Muscle layer of duodenum (tissue), 2 donors: ENCODE results near the gene INPP5A.
"Not testable (repeated sequence)": the region's sequence is repeated elsewhere in the genome, so short reads cannot be mapped to it uniquely, and the experiment has no call there.

Experiments
- H3K27ac ChIP-seq: one replicate; pipeline ENCODE4 v1.7.0; 2013; ENCODE audit warnings: mild to moderate bottlenecking, low read length
- H3K27me3 ChIP-seq: one replicate; pipeline ENCODE4 v1.7.0; 2013; ENCODE audit warnings: low read depth, mild to moderate bottlenecking, control low read depth, low read length
- H3K36me3 ChIP-seq, 2 donors: one replicate each; pipeline ENCODE4 v1.7.0; 2013; ENCODE audit warnings: low read length in 2 of 2, control low read depth in 1 of 2, mild to moderate bottlenecking in 1 of 2; ENCODE audit not compliant: insufficient read depth in 2 of 2, control insufficient read depth in 1 of 2
- H3K4me1 ChIP-seq, 2 donors: one replicate each; pipeline ENCODE4 v1.7.0; 2013; ENCODE audit warnings: low read length in 2 of 2, mild to moderate bottlenecking in 2 of 2, control low read depth in 1 of 2, moderate library complexity in 1 of 2; ENCODE audit not compliant: insufficient read depth in 2 of 2, control insufficient read depth in 1 of 2
- H3K4me3 ChIP-seq, 2 donors: one replicate each; pipeline ENCODE4 v1.7.0; 2013; ENCODE audit warnings: low read length in 2 of 2, low read depth in 1 of 2, mild to moderate bottlenecking in 1 of 2
- H3K9me3 ChIP-seq, 2 donors: one replicate each; pipeline ENCODE4 v1.7.0; 2013; ENCODE audit warnings: low read length in 2 of 2, control low read depth in 1 of 2, mild to moderate bottlenecking in 1 of 2; ENCODE audit not compliant: control insufficient read depth in 1 of 2
- donor health status: healthy.

INPP5A gene

DNA sequence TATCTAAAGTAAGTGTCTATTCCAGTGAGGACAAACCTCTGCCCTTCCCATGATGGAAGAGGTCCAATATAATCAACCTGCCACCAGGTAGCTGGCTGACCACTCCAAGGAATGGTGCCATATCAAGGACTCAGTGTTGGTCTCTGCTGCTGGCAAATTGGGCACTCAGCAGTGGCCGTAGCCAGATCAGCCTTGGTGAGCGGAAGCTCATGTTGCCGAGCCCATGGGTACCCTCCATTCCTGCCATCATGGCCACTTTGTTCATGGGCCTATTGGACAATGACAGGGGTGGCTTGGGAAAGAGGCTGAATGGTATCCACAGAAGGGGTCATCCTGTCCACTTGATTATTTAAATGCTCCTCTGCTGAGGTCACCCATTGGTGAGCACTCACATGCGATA lies 136.2 kb downstream of the INPP5A start:
- not testable (repeated sequence) for H3K27me3 ChIP-seq, H3K27ac ChIP-seq, H3K4me3 ChIP-seq, H3K9me3 ChIP-seq, H3K36me3 ChIP-seq, H3K4me1 ChIP-seq

DNA sequence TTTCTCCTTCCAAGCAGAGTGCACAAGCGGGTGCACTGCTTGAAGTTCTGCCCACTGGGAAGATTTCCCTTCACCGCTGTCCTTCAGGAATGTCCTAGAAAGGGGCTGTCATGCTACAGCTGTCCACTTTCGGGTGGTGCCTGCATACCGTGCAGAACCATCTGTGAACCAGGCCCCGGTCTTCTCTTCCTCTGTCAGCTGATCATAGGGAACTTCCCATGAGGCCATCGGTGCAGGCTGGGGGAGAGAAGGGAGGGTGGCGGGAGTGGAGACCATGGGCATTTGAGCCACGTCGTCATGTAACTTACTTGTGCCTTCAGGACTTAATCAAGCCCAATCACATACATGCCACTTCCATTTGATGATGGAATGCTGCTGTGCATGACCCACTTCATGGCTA lies 136.7 kb downstream of the INPP5A start:
- Histone ChIP-seq H3K27ac (no peak overlapping the region), H3K36me3 (no peaks in the 10 kb centered on the region), H3K4me3 (no peak overlapping the region), H3K4me1 (no peaks in the 10 kb centered on the region), H3K27me3 (no peaks in the 10 kb centered on the region), H3K9me3 (no peaks in the 10 kb centered on the region)

DNA sequence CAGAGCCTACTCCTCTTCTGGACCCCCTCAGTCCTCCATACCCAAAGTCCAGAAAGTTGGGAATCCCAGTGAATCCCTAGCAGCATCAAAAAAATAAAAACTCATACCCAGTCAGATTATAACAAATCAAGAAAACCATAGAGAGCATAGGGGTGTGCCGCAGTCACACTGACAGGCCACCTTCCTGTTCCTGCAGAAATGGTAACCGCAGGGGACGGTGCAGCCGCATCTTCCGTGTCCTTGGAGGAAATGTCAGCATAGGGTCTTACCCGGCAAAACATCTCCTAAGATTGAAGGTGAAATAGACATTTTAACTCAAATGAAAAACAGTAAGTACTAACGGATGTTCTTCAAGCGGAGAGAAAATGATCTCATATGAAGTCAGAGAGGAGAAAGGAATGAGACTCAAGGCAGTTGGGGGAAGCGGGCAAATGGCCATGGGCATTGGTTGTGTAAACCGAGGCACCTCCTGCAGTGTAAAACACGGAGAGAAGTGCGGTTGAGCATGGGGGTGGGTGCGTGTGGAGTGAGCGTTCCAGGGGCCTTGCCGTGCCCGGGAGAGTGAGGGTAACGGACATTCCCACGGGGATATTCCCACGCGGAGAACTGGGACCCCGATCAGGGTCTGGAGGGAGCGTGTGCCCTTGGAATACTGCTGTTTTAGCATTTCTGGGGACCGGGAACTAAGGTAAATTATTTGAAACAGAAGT lies 137.6 kb downstream of the INPP5A start:
- H3K27ac ChIP-seq: no peak overlapping the region

DNA sequence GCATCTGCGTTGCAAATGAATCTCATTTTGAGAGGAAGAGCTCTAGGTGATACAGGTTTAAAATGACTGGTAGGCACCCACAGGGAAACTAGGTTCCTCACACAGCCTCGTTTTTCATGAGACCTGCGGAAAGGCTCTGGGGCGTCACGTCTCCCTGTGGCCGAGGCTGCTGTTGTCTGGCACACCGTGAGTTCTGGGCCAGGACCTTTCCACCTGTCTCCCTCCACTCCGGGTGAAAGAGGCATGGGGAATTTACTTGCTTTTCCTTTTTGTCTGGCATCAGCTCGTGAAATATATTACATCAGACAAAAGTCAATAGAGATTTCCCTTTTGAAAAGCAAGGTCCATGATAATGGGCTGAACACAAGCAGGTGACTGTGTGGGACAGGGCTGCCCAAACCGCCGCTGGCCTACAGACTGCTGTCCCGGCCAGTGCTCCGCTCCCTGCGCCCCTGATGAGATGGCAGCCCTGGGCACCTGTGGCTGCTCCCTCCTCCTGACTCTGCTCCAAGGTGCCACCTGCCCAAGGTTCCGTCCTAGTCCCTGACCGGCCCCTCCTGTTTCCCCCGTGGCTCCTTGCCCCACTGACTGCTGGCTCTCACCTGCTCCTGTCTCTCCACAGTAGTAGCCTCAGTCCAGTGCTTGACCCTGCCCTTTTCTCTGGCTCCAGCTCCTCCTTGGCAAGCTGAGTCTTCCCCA lies 138.8 kb downstream of the INPP5A start:
- H3K4me3 ChIP-seq: no peak overlapping the region
- no peaks in the 10 kb centered on the region for H3K4me1 ChIP-seq
- H3K27me3 ChIP-seq: no peaks in the 10 kb centered on the region
- no peak overlapping the region for H3K27ac ChIP-seq
- no peaks in the 10 kb centered on the region for H3K9me3 ChIP-seq
- no peaks in the 10 kb centered on the region for H3K36me3 ChIP-seq

More for the DNA sequence above, 137.6 kb downstream of the INPP5A start:
- H3K27me3 ChIP-seq: no peaks in the 10 kb centered on the region
- no peaks in the 10 kb centered on the region for H3K4me1 ChIP-seq
- no peaks in the 10 kb centered on the region for H3K36me3 ChIP-seq
- H3K9me3 ChIP-seq: no peaks in the 10 kb centered on the region
- H3K4me3 ChIP-seq: no peak overlapping the region

DNA sequence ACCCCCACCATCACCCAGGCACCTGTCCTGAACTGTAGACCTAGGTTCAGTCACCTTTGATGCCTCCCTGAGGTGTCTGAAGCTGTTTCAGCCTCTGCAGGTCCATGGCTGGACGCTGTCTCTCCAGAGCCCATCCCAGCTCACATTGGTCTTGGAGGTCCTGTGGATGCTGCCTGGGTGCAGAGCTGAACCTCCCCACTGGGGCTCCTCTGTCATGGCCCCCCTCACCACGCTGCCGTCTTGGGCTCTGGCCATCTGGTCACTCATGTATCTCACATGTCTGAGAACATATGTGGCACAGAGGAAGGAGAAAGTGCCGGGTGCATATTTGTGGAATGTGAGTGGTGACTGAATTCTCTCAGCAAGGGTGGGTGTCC lies 139.5 kb downstream of the INPP5A start:
- H3K9me3 ChIP-seq: no peaks in the 10 kb centered on the region
- H3K27me3 ChIP-seq: no peaks in the 10 kb centered on the region
- H3K4me1 ChIP-seq: no peaks in the 10 kb centered on the region
- no peaks in the 10 kb centered on the region for H3K36me3 ChIP-seq
- no peak overlapping the region for H3K4me3 ChIP-seq
- H3K27ac ChIP-seq: no peak overlapping the region

DNA sequence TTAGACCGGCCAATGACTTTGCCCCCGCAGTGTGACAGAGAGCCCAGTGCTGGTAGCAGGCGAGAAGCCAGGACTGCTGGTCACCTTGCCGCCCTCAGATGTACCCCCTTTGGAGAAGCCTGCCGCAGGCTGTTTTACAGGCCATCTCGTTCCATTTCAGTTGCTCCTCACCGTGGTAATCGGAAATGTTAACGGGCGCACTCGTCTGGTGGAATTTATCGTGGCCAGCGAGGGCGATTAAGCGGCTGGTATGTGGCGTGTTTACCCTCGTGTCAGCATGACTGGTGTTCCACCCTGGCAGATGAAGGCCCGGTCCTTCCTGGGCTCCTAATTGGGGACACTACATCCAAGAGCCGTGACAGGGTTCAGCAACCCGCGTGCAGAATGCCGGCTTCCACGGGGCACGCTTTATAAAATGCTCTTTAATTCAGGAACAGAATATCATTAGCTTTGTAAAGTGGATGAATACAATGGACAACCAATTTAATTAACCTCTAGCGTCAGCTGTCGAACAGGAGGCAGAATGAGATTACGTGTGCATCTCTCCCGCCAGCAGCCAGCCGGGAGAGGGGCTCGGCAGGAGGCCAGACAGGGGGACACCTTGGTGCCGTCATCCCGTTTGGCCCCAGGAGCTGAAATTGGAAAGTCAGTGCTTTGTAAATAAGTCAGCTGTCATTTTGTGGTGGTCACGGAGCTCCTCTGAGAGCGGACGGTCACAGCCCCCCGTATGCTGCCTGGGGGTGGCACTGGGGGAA lies 140.1 kb downstream of the INPP5A start:
- no peaks in the 10 kb centered on the region for H3K9me3 ChIP-seq
- no peaks in the 10 kb centered on the region for H3K36me3 ChIP-seq
- H3K27me3 ChIP-seq: no peaks in the 10 kb centered on the region
- H3K4me1 ChIP-seq: no peaks in the 10 kb centered on the region
- H3K27ac ChIP-seq: no peak overlapping the region
- no peak overlapping the region for H3K4me3 ChIP-seq

DNA sequence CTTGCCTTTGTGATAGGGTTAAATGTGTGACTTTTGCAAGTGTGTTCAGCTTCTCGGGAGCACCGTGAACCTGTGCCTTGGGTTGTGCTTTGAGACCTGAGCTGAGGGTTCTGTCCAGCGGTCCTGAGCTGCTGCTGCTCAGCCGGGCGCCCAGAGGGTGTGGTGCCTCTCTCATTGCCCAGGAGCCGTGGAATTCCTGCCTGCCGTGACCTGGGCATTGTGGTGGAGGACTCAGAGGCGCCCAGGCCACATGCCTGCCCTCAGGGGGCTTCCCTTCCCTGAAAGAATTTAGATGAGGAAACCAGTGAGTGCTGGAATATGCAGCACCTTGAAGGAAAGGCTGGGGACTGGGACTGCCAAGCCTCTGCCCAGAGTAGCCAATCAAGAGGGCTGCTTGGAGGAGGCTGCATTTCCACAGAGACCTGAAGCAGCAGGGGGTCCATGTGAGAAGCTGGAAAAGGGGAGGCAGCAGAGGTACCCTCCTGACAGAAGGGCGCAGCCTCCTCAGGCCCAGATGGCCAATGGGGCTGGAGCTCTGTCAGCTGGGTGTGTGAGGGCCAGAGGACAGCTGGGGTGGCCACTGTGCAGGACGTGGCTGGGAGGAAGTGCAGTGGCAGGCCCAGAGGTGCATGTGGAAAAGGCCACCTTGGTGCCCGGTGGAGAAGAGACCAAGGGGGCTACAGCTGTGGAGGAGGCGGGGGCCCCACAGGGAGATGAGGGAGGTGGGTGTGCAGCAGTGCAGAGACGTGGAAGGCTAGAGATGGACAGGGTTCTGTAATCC lies 141.0 kb downstream of the INPP5A start:
- Histone ChIP-seq H3K36me3 (no peaks in the 10 kb centered on the region), H3K4me3 (no peak overlapping the region), H3K27me3 (no peaks in the 10 kb centered on the region), H3K9me3 (no peaks in the 10 kb centered on the region), H3K4me1 (no peaks in the 10 kb centered on the region), H3K27ac (no peak overlapping the region)

DNA sequence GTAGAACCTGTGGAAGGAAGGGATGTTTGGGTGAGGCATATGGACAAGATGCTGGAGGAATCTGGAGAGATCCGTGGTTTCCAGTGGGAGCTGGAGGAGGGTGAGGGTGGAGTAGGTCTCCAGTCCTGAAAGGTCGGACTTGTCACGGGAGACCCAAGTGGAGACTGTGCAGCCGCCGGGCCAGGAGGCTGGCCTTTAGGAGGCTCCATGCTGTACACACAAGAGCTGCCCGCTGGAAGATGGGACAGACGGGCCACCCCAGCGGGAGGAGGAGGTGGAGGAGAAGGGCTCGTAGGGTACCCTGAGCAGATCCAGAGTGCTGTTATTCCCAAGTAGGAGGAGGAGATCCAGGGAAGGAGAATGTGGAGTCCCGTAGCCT lies 141.6 kb downstream of the INPP5A start:
- H3K27me3 ChIP-seq: no peaks in the 10 kb centered on the region
- no peaks in the 10 kb centered on the region for H3K4me1 ChIP-seq
- H3K4me3 ChIP-seq: no peak overlapping the region
- H3K27ac ChIP-seq: no peak overlapping the region
- H3K36me3 ChIP-seq: no peaks in the 10 kb centered on the region
- H3K9me3 ChIP-seq: no peaks in the 10 kb centered on the region

DNA sequence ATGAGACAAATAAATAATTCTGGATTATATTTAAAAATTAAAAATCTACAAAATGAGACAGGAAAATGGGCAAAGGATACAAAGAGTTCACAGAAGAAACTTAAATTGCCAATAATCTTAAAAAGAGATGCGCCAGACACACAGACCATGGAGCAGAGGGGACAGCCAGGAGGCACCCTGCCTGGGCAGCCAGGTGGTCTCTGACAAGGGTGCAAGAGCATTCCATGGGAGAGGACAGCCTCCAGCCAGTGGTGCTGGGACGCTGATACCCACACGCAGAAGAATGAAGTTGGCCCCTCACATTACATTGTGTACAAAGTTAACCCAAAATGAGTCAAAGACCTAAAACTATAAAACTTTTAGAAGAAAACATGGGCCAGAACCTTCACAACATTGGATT lies 142.1 kb downstream of the INPP5A start:
- Histone ChIP-seq H3K4me1 (no peaks in the 10 kb centered on the region), H3K36me3 (no peaks in the 10 kb centered on the region), H3K4me3 (no peak overlapping the region), H3K9me3 (no peaks in the 10 kb centered on the region), H3K27me3 (no peaks in the 10 kb centered on the region), H3K27ac (no peak overlapping the region)

DNA sequence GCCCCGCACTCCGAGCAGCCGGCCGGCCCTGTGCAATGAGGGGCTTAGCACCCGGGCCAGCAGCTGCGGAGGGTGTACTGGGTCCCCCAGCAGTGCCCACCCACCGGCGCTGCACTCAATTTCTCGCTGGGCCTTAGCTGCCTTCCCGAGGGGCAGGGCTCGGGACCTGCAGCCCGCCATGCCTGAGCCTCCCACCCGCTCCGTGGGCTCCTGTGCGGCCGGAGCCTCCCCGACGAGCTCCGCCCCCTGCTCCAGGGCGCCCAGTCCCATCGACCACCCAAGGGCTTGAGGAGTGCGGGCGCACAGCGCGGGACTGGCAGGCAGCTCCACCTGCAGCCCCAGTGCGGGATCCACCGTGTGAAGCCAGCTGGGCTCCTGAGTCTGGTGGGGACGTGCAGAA lies 143.2 kb downstream of the INPP5A start:
- not testable (repeated sequence) for H3K9me3 ChIP-seq, H3K27me3 ChIP-seq, H3K36me3 ChIP-seq, H3K4me1 ChIP-seq, H3K27ac ChIP-seq, H3K4me3 ChIP-seq
